IPS-NIHi7 (cell line): ENCODE data around the gene CLTCL1.
"Not testable (repeated sequence)": the region's sequence is repeated elsewhere in the genome, so short reads cannot be mapped to it uniquely, and the experiment has no call there.

Experiments
- DNase-seq: peaks from one replicate; pipeline ENCODE4 v3.0.0; 2012; ENCODE audit warnings: mixed read lengths; ENCODE audit errors: extremely low spot score

Gene CLTCL1

DNA sequence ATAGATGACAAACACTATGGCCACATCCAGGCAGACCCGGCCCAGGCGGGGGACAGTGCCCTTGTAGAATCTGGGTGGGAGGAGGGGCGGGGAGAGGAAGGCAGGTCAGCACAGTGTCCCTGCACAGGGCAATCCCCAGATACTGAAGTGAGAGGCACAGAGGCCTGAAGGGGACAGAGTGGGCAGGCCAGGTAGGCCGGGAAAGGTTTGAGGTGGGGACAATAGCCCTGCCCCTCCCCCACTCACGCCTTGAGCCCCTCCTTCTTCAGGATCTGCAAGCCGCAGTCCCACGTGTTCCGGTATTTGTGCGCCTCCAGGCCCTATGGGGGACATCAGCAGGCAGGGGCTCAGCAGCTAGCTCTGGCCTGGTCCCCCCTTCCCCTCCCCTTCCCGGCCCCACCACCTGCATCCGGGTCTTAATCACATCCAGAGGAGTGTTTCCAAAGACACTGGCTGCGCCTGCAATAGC, 115.3 kb downstream of the CLTCL1 start:
- no peak for DNase-seq

DNA sequence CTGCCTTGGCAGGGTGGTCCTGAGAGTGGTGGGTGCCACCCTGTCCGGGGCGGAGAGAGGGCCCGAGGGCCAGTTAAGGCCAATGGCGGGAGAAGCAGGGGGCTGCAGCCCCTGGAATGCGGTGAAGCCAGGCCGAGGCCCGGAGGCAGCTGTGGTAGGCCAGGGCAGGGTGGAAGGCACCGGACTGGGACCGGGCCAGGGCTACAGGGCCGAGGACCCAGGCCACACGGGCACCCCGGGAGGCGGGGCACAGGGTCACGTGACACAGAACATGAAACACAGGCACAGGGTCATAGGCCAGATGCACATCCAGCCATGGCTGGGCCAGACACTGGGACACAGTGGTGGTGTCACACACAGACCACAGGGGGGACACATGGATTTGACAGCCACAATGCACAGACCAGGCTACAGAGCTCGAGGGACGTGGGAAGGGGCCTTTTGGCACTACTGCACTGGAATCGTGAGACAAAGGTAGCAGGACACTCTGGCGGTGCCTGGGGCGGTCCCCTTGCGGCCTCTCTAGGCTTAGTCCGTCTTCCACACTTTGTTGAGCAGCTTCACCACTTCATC, 115.8 kb downstream of the CLTCL1 start:
- no peak for DNase-seq

DNA sequence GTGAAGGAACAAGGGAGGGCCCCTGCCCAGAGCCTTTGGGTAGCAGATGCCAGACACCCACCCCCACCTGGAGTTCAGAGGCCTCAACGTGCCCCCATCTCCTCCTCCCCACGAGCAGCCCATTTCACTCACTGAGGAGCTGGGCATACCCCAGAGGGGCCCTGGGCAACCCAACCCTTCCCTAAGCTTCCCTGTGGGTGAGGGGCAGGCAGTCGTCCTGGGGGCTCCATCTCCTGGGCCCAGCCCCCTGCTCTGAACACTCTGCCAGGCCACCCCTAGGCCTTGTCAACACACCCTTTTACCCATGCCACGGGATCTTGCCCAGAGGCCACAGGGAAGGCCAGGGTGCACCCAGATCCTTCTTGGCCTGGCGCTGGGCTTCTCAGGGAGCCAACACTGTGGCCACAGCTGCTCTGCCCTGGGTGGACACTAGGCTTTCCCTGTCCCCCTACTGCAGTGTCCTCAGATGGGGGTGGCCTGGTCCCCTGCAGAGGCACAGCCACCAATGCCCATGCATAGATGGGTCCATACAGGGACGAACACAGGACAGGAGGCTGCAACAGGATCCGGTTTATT, 116.4 kb downstream of the CLTCL1 start:
- no peak for DNase-seq

DNA sequence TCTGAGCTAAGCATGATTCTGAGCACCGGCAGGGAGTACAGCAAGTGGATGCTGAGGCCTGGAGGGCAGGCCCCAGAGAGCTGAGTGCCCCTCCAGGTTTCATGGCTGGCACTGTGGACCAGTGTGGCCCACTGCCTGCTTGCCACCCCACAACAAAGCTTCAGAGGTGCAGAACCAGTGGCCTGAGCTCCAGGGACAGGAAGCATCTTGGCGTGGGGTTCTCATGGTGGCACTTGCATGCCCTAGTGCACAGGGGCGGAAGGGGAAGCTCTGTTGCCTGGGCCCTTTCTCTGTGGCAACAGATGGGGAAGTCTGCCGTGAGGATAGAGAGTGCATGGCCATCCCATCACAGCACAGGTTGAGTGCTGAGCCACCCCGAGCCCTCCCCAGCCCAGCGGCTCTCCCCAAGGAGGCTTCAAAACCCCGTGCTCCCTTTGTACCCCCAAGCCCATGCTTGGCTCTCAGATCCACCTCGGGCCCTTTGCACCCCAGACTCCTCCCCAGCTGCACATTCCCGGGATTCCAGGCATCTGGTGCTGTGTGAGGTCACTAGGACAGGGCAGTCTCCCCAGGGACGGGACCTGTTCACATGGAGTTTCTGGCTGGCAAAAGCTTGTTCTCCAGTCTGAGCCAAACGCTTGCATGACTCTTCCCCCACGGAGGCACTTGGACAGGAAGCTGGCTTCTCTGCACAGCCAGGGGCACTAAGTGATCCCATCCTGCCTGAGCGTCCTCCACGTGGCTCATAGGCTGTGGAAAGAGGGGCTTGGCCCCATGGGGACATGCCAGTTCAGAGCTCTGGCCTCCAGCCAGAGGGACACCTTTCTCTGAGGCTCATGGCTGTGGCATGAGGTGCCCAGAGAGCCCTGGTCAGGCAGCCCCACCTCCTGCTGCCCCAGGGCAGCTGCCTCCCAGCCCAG, 117.2 kb downstream of the CLTCL1 start:
- no peak for DNase-seq

DNA sequence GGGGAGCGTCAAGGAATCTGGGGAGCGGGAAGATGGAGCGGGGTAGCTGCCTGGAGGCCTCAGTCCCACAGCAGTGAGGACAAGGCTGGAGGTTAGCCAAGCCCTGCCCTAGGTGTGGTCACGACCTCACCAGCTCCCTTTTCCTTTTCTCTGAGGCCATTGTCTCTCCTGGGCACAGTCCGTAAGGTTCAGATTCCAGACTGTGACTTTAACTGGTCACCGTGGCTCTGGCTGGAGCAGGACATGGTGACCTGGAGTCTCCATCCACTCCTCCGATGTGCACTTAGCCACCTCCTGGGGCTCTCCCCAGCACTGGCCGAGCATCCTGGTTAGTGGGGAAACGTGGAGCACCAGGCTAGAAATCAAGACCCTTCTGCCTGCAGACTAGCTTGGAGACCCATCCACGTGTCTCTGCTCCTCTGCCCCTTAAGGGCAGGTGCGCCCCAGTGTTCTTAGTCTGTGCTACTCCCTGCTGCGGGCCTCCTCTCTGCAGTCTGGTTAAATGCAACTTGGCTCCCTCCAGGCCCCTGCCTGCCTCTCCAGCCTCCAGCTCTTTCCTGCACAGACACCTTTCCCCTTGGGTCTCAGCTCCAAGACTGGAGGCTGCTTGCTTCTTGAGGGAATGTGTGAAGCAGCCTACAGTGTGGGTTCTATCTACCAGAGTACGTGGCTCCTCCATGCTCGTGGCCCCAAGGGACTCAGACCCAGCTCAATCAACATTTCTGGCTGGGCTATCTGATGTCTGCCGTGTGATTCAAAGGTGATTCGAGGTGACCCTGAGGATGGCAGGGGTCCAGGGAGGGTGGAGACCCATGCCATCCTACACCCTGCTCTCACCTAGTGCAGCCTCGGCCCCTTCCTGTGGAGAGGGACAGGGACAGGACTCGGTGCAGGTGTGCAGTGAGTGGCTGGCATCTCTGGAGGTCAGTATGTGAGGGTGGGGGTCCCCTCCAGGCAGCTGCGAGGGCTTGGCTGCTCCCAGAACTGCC, 118.2 kb downstream of the CLTCL1 start:
- DNase-seq = no peak

DNA sequence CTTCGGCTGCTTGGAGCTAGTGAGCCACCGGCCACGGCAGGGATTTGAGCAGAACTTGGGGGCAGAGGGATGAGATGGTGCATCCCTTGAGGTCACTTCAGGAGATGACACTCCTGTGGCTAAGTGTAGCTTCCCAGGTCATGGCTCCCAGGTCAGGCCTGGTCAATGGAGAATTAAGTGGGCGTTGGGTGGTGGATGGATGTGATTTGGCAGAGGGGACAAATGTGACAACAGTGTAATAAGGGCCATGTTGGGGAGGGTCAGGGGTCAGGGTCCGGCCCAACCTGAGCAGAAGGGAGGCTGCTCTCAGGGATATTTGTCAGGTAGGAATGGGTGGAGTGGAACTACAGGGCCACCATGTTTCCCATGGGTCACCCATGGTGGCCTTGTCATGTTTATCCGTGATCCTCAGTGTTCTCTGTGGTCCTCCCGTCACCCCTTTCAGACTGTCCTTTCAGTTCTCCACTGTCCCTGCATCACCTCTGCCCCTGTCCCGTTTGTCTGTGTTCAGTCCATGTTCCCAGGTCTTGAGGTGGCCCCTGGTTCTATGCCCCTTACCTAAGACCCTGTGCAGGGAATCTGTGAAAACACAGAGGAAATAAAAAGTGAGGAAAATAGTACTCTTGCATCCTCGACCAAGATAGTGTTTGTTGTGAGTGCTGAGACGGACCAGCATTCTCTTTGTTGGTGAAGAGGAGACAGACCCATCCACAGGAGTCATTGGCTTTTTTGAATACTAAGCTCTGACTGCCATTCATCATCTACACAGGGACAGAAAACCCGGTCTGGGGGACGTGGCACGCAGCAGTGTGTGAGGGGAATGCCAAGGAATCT, 119.1 kb downstream of the CLTCL1 start:
- no peak for DNase-seq

DNA sequence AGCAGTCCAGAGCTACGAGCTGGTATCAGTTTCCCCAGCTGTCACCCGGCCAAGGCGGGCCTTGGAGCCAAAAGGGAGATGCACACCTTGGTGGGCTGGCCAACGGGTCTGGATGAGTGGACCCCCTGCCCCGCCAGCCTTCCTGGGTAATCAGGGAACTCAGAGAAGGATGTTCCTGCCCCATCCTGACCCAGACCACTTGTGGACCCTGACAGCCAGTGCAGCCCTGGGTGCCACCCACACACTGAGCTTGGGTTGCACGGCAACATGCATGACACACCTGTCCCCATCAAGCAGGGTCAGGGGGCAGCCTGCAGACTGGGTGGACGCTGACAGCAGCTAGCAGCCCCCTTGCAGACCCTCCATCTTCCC, 121.6 kb downstream of the CLTCL1 start:
- DNase-seq = no peak

DNA sequence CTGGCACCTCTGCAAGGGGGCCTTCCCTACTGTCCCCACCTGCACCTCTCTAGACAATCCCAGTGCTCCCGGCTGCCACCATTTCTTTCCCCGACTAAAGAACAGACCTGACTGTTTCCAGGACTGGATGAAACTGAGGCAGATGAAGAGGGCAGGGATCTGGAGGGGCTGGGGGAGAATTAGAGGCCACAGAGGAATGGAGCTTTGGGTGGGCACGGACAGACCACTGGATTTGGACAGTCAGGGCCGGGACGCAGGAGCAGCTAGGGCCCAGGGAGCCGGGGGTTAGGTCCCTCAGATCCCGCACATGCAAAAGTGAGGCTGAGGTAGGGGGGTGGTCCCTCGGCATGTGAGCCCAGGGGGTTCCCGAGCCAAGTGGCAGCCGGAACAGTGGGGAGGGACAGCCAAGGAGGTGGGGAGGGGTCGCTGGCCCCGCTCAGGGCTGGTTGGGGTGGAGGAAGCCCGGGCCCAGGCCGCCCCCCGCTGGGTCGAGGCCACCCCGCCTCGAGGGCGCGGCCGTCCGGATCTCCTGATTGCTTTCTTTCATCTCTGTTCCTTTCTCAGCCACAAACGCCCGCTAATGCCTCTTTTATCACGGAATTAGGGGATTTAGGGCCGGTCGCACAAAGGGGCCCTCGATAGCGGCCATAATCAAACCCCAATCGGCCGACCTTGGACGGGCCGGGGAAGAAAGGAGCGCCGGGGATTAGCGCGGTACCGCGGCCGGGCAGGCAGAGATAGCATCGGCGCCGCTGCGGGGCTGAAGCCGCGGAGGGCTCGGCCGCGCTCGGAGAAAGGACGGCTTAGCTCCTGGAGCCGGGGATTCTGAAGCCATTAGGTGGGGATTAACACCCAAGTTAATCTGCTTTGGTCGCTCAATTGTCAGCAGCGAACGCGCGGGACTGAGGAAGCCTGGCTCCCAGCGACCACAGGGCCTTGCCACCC, 122.2 kb downstream of the CLTCL1 start:
- DNase-seq = no peak

DNA sequence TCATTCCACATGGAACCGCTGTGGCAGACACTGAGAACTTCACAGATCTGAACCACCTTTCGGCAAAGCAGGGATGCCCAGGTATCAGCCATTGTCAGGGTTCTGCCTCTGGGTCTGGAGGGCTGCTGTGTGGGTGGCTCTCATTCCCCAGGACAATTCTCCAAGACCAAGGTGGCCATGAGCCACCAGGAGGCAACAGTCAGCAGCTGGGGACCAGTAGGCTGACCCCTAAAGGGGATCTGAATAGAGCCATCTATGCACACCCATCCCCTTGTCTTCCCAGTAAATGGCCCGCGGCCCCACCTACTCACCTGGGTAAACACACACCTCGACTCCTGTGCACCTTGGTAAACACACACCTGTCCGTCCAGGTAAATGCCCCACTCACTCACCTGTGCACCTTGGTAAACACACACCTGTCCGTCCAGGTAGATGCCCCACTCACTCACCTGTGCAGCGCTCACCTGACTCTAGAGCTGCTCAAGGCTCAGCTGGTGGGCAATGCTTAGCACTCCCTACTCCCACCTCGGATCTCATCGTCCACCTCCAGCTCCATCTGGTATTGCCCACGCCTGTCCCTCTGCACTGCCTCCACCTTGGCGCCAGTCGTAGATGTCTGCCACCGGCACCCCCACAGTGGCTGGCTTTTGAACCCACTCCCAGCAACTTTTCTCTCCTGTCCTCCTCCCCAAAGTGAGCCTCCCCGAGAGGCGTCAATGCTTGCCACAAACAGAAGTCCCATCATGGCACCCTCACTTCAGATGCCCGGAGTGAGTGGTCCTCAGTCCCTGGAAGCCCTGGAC, 123.2 kb downstream of the CLTCL1 start:
- DNase-seq = no peak

DNA sequence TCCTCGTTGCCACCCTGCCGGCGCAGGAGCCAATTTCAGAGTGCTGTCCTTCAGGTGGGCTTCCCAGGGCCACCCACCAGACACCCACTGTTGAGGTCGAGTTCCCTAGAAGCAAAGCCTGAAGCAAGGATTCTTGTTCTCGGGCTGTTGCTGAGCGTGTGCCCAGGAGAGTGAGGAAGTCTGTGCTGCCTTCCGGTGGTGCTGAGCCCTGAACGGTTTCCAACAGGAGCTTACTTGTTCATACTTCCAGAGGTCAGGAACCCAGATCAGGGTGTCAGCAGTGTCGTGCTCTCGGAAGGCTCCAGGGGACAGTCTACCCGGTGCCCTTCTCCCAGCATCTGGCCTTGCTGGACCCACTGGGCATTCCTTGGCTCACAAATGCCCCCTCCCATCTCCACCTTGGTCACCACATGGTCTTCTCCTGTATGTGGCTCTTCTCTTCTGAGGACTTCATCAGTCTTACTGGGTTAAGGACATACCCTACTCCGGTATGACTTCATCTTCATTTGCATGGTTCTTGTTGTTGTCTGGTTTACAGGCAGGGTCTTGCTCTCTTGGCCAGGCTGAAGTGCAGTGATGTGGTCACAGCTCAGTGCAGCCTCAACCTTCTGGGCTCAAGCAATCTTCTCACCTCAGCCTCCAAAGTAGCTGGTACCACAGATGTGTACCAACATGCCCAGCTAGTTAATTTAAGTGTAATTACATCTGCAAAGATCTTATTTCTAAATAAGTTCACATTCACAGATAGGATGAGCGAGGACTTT, 124.2 kb downstream of the CLTCL1 start:
- no peak for DNase-seq

DNA sequence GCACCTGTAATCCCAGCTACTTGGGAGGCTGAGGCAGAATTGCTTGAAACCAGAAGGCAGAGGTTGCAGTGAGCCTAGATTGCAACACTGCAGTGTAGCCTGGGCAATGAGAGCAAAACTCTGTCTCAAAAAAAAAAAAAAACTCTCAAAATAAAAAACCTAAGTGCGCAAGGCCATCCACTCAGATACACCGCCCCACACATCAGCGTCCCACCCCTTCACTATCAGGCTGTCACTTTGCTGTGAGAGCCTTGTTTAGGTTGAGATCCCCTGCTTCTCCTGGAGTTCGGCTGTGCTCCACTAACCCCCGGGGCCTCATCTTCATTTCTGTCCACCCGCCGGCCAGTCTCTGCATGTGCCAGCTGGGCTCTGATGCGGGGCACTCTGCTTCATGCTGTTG, 125.1 kb downstream of the CLTCL1 start:
- DNase-seq = no peak

DNA sequence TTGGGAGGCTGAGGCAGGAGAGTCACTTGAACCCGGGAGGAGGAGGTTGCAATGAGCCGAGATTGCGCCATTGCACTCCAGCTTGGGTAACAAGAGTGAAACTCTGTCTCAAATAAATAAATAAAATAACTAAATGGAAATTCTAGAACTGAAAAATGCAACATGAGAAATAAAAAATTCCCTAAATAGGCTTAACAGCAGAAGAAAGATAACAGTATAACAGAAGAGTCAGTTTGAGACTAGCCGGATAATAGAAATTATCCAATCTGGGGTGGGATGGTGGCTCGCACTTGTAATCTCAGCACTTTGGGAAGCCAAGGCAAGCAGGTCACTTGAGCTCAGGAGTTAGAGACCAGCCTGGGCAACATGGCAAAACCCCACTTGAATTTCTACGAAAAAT, 127.1 kb downstream of the CLTCL1 start:
- no peak for DNase-seq

DNA sequence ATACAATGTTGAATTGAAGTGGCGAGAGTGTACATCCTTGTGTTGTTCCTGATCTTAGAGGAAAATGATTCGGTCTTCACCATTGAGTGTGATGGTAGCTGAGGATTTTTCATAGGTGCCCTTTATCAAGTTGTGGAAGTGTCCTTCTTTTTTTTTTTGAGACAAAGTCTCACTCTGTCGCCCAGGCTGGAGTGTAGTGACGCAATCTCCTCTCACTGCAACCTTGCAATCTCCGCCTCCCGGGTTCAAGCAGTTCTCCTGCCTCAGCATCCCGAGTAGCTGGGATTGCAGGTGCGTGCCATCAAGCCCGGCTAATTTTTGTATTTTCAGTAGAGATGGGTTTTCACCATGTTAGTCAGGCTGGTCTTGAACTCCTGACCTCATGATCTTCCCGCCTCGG, 132.9 kb downstream of the CLTCL1 start:
- DNase-seq = not testable (repeated sequence)

DNA sequence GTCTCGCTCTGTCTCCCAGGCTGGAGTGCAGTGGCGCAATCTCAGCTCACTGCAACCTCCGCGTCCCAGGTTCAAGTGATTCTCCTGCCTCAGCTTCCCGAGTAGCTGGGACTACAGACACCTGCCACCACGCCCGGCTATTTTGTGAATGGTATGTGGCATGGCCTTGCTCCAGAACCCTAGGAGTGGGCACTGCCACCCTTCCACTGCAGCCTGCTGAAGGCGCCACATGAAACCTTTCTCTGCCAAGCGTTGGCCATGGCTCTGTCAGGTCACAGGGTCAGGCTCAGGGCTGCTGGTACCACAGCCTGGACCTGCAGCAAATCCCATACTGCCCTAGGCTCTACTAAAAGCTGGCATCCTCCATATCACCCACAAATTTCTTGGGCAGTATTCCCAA, 135.4 kb downstream of the CLTCL1 start:
- not testable (repeated sequence) for DNase-seq

DNA sequence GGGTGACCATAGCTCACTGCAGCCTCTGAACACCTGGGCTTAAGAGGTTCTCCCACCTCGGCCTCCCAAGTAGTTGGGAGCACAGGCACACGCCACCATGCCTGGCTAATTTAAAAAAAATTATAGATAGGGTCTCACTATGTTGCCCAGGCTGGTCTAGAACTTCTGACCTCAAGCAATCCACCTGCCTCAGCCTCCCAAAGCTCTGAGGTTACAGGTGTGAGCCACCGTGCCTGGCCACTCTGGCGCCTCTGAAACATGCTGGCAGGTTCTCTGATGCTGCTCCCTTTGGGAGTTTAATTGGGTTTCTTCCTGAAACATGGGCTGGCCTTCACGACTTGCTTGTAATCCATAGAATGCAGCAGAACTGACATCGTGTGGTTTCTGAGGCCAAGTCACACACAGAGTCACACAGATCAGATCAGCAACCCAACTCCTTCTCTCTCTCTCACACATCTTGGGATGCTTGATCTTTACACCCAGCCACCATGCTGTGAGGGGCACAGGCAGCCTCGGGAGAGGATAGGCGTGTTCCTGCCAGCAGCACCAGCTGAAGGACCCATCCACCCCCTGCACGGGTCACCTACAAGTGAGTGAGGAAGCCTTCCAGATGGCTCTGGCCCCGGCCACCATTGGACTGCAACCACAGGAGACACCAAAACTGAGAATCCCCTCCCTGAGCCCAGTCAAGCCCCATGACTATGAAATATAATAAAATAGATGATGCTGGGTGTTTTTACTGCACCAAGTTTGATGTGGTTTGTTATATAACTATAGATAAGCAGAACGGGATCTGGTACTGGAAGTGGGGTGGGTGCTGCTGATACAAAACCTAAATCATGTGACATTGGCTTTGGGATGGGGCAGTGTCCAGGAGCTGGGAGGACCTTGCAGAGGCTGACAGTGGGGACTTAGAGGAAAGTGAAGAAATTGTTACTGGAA, 138.3 kb downstream of the CLTCL1 start:
- no peak for DNase-seq

DNA sequence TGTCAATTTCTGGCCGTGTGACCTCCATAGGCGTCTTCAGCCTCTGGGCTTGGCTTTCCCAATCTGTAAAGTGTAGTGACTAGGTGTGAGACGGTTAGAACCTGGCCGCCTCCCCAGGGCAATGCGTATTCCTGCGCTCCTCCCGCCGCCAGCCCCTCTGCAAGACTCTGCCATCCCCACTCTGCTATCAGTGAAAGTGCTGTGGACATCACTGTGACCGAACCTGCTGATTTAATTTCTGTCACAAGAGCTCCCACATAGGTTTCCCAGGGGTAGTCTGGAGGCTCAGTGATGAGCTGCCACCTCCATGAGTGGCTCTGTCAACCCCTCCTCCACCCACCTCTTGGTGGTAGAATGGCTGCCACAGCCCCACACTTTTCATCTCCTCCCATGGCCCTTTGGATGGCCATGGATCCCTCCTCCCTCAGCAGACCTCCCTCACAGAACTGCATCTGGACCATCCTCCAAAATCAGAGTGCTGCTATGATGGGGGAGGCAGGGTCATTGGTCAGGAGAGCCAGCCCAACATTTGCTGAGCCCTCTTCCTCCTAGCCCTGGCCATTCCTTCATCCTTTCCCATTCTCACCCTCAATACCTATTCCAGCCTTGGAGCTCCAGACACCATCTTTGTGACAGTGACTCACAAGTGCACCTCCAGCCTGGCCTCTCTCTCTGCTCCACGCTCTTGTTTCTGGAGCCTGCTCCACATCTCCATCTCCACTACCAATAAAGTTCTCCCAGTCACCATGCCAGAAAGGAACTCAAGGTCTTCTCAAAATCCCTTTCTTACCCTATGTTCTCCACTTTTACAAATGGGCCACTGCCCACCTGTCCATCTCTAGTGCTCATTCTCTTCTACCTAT, 140.0 kb downstream of the CLTCL1 start:
- DNase-seq = no peak
